IPS-20b (cell line): ENCODE results near the gene PMAIP1.
"Not testable (repeated sequence)": the region's sequence is repeated elsewhere in the genome, so short reads cannot be mapped to it uniquely, and the experiment has no call there.

ENCODE experiments used
- H3K27ac ChIP-seq: one replicate; pipeline ENCODE4 v1.5.1; 2013; ENCODE audit warnings: low read length
- H3K27me3 ChIP-seq: 2 replicates; pipeline ENCODE4 v1.6.1; 2013; ENCODE audit warnings: mild to moderate bottlenecking, low read length, inconsistent platforms; ENCODE audit not compliant: insufficient read depth
- H3K36me3 ChIP-seq: 2 replicates; pipeline ENCODE4 v1.6.1; 2013; ENCODE audit warnings: low read depth, mild to moderate bottlenecking, inconsistent platforms, low read length, moderate library complexity; ENCODE audit not compliant: insufficient read depth
- H3K4me1 ChIP-seq: 2 replicates; pipeline ENCODE4 v1.6.1; 2013; ENCODE audit warnings: mild to moderate bottlenecking, control low read depth, inconsistent platforms, low read length, moderate library complexity; ENCODE audit not compliant: insufficient read depth
- H3K4me3 ChIP-seq: 2 replicates; pipeline ENCODE4 v1.5.1; 2013; ENCODE audit warnings: mild to moderate bottlenecking, low read length, inconsistent platforms
- H3K9ac ChIP-seq: 2 replicates; pipeline ENCODE4 v1.6.1; 2013; ENCODE audit warnings: low read depth, mild to moderate bottlenecking, inconsistent platforms, low read length, moderate library complexity
- H3K9me3 ChIP-seq: 2 replicates; pipeline ENCODE4 v1.6.1; 2013; ENCODE audit warnings: mild to moderate bottlenecking, low read depth, low read length, inconsistent platforms; ENCODE audit not compliant: insufficient read depth

PMAIP1 gene

GRCh38 chr18:59899298-59900221, at the start of gene PMAIP1:
Gene PMAIP1, plus strand, starts transcription at chr18:59899996. Its CDS starts 182 bp downstream, at chr18:59900178.
- Histone ChIP-seq H3K4me3 (peak within 1 kb of the TSS; percentile 95), H3K9ac (peak within 1 kb of the TSS; percentile 95), H3K36me3 (peaks cover 36% of the 10 kb centered on the region), H3K27ac (peak within 1 kb of the TSS; percentile 24), H3K4me1 (peaks cover 18% of the 10 kb centered on the region; the same call in 1 of the 2 replicates), H3K27me3 (peaks cover 40% of the 10 kb centered on the region; the same call in 1 of the 2 replicates), H3K9me3 (no peaks in the 10 kb centered on the region)

- H3K4me3 ChIP-seq: no peak overlapping the region
- no peaks in the 10 kb centered on the region for H3K27me3 ChIP-seq
- H3K4me1 ChIP-seq: no peaks in the 10 kb centered on the region; the same call in 1 of the 2 replicates
- no peak overlapping the region for H3K27ac ChIP-seq
- no peaks in the 10 kb centered on the region for H3K9me3 ChIP-seq
- no peaks in the 10 kb centered on the region for H3K36me3 ChIP-seq
- H3K9ac ChIP-seq: no peak overlapping the region
Measured at GRCh38 chr18:59851784-59852399, 47.9 kb upstream of the PMAIP1 start.

DNA sequence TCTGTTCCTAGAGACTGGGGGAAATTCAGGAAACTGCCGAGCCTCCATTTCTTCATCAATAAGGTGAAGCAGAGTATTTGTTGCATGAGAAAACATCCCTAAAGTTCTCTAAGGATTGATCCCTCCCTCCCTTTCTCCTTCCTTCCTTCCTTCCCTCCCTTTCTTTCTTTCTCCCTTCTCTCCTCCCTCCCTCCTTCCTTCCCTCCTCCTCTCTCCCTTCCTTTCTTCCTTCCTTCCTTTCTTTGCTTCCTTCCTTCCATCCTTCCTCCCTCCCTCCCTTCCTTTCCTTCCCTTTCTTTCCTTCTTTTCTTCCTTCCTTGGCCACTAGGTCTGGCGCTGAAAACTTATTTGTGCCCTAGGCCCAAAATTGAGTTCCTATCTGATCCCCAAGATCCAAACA, 47.2 kb upstream of the PMAIP1 start:
- Histone ChIP-seq H3K9me3 (no peaks in the 10 kb centered on the region), H3K9ac (no peak overlapping the region), H3K4me3 (no peak overlapping the region), H3K36me3 (no peaks in the 10 kb centered on the region), H3K4me1 (no peaks in the 10 kb centered on the region; the same call in 1 of the 2 replicates), H3K27ac (no peak overlapping the region), H3K27me3 (no peaks in the 10 kb centered on the region)

GRCh38 chr18:59853380-59853779, 46.4 kb upstream of the PMAIP1 start:
- Histone ChIP-seq H3K27ac (no peak overlapping the region), H3K36me3 (no peaks in the 10 kb centered on the region), H3K4me1 (no peaks in the 10 kb centered on the region; the same call in 1 of the 2 replicates), H3K4me3 (no peak overlapping the region), H3K9me3 (no peaks in the 10 kb centered on the region), H3K9ac (no peak overlapping the region), H3K27me3 (no peaks in the 10 kb centered on the region)

- not testable (repeated sequence) for H3K4me3 ChIP-seq, H3K9me3 ChIP-seq, H3K36me3 ChIP-seq, H3K27ac ChIP-seq, H3K4me1 ChIP-seq, H3K27me3 ChIP-seq, H3K9ac ChIP-seq
Measured at GRCh38 chr18:59853988-59854387, 45.8 kb upstream of the PMAIP1 start.

GRCh38 chr18:59861009-59861408, 38.8 kb upstream of the PMAIP1 start:
- peaks cover 21% of the 10 kb centered on the region; the same call in 1 of the 2 replicates for H3K4me1 ChIP-seq
- H3K27ac ChIP-seq: no peak overlapping the region
- H3K36me3 ChIP-seq: no peaks in the 10 kb centered on the region
- H3K9ac ChIP-seq: no peak overlapping the region
- no peaks in the 10 kb centered on the region for H3K27me3 ChIP-seq
- no peak overlapping the region for H3K4me3 ChIP-seq
- H3K9me3 ChIP-seq: no peaks in the 10 kb centered on the region

DNA sequence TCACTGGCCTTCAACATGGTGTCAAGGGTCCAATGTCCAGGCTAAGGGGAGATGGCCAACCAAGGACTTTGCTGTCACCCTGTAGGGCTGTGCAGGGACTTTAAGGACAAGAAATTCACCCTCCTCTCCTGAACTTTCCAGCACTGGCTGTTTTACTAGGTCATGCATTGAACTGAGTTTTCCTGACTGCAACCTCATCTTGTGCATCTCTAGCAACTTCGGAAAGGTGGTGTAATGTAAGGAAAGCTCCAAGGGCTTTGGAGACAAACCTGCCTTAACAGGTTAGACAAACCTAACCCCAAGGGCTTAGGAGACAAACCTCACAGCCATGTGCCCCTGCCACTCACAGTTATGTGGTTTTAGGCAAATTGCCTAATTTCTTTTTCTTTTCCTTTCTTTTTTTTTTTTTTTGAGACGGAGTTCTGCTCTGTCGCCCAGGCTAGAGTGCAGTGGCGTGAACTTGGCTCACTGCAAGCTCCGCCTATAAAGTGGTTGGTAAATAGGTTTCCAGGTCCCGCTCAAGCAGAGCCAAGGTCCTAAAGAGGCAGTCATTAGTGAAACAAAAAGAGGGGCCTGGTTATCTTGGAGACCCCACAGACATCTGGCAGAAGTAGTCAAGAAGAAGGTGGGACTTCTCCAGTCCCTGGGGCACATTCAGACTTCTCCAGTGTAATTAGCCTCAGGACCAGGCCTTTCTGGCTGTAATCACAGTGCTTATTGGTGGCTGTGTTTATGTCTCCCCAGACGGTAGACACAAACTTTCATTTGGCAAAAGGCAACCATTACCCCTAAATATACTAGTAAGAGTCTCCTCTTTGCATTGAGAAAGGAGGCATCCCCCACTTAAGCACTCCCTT, 37.6 kb upstream of the PMAIP1 start:
- peaks cover 28% of the 10 kb centered on the region; the same call in 1 of the 2 replicates for H3K4me1 ChIP-seq
- no peaks in the 10 kb centered on the region for H3K36me3 ChIP-seq
- no peak overlapping the region for H3K9ac ChIP-seq
- H3K27ac ChIP-seq: no peak overlapping the region
- no peaks in the 10 kb centered on the region for H3K27me3 ChIP-seq
- H3K4me3 ChIP-seq: no peak overlapping the region
- H3K9me3 ChIP-seq: no peaks in the 10 kb centered on the region

DNA sequence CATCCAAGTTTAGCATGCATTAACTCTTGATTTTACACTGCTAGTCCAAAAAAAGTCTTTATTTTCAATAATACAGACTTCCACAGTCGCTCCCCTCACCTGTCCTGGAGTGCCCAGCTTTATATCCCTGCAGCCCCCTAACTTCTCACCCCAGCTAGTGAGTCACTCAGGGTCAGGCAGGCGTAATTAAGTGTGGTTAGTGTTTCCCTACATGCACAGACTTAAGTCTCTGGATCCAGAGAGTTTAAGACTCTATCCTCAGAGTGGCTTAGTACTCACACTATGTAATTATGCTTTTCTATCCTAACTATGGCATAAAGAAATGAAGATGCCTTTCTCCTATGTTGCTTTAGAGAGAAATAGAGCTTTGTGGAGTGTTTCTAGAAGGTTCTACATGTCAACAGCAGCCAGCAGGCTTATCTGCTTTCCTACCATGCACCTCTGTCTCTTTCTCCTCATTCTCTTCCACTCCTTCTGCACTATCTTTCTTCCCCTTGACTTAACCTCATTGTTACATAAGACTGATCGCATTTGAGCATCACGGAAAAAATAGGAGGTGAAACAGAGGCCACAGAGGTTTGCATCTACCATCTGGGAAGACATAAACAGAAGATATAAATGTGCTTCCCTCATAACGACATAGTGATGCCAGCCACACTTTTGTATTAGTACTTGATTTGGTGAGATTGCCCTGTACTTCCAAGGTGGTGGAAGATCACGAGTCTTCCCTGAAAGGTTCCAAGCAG, 34.4 kb upstream of the PMAIP1 start:
- Histone ChIP-seq H3K4me1 (peaks cover 32% of the 10 kb centered on the region; the same call in 1 of the 2 replicates), H3K9ac (peak overlapping the region; percentile 14; the same call in 1 of the 2 replicates), H3K27ac (no peak overlapping the region), H3K27me3 (no peaks in the 10 kb centered on the region), H3K9me3 (no peaks in the 10 kb centered on the region), H3K36me3 (no peaks in the 10 kb centered on the region), H3K4me3 (no peak overlapping the region)

DNA sequence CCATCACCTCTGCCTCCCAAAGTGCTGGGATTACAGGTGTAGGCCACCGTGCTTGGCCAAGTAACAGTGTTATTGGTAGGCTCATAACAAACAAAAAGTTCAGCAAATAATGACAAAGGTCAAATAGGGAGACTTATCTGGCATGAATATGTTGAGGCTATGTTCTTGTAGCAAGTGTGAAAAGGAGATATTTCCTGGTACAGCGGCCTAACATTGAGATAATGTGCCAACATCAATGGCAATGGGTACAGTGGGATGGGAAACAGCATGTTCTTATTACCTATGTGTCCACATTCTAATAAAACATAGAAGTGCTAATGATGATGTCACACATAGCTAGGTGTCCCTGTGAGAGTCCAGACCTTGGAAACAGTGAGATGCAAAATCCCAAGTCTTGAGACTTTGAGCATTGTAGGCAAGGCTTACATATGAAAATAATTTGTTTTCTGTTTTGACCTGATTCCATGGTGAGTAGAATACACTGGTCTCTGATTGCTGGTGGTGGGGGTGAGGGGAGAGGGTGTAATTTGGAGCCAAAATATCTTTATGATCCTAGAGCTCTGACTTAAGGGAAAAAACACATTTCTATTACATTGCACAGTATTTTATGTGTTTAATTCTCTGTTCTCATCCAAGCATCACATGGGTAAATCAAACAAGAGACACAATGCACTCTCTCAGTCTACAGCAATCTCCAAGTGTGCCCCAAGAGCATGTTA, 33.1 kb upstream of the PMAIP1 start:
- H3K4me3 ChIP-seq: peak overlapping the region; percentile 33; the same call in 1 of the 2 replicates
- H3K4me1 ChIP-seq: peaks cover 33% of the 10 kb centered on the region; the same call in 1 of the 2 replicates
- H3K36me3 ChIP-seq: no peaks in the 10 kb centered on the region
- no peaks in the 10 kb centered on the region for H3K27me3 ChIP-seq
- peak overlapping the region; percentile 43; the same call in 1 of the 2 replicates for H3K9ac ChIP-seq
- H3K9me3 ChIP-seq: no peaks in the 10 kb centered on the region
- peak overlapping the region; percentile 64 for H3K27ac ChIP-seq

DNA sequence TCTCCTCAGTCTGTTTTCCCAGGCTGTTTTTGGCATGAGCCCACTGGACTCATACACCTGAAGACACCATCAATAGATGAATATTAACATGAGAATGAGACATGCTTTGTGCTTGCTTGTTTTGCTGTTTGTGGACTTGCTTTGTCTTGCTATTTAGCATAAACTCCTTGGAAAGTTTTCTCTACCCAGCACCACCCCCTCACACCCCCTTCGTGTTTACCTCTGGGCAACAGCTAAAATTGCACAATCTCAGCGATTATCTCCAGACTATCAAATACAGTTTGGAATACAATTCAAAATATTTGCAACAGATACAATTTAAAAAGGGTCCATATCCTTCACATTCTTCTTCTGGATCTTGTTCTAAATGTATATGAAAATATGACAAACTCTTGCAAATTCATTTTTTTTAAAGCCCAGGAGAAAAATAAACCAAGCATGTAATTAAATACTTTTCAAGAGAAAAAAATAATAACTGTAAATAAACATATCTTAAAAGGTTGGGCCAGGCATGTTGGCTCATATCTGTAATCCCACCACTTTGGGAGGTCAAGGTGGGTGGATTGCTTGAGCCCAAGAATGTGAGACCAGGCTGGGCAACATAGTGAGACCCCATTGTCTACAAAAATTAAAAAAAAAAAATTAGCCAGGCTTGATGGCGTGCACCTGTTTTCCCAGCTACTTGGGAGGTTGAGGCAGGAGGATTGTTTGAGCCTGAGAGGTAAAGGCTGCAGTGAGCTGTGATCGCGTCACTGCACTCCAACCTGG, 32.3 kb upstream of the PMAIP1 start:
- H3K9me3 ChIP-seq: no peaks in the 10 kb centered on the region
- H3K27me3 ChIP-seq: no peaks in the 10 kb centered on the region
- peak overlapping the region; percentile 64 for H3K27ac ChIP-seq
- H3K4me3 ChIP-seq: peak overlapping the region; percentile 33; the same call in 1 of the 2 replicates
- no peaks in the 10 kb centered on the region for H3K36me3 ChIP-seq
- peaks cover 35% of the 10 kb centered on the region; the same call in 1 of the 2 replicates for H3K4me1 ChIP-seq
- peak overlapping the region; percentile 43; the same call in 1 of the 2 replicates for H3K9ac ChIP-seq
